ENCODE data around the gene HSF4. TPM values are rescaled to one million over a fixed set of nuclear protein-coding genes. Genes with fewer than 3 reads are reported as not detected.

Gene HSF4
- total RNA-seq, 1 experiment from 2014 or later, result 1.2 TPM

- Mint-ChIP-seq H3K9me3 (peaks cover 0 to 3% of the 10 kb centered on the region in 2 experiments; a peak in 1 of 5 replicates), H3K4me3 (peak within 1 kb of the TSS; percentile 62 to 87), H3K27ac (peak within 1 kb of the TSS in 1 of 3 experiments; percentile 52; a peak in 1 of 7 replicates), H3K4me1 (peaks cover 36 to 54% of the 10 kb centered on the region in 2 experiments), H3K27me3 (ENCODE audit: low read depth) (peaks cover 88% of the 10 kb centered on the region), H3K36me3 (ENCODE audit: insufficient read depth in 1 of 3, low read depth in 3 of 3) (peaks cover 0 to 2% (median 0%) of the 10 kb centered on the region in 3 experiments; a peak in 1 of 7 replicates)
- TF ChIP-seq, protein P1, sequence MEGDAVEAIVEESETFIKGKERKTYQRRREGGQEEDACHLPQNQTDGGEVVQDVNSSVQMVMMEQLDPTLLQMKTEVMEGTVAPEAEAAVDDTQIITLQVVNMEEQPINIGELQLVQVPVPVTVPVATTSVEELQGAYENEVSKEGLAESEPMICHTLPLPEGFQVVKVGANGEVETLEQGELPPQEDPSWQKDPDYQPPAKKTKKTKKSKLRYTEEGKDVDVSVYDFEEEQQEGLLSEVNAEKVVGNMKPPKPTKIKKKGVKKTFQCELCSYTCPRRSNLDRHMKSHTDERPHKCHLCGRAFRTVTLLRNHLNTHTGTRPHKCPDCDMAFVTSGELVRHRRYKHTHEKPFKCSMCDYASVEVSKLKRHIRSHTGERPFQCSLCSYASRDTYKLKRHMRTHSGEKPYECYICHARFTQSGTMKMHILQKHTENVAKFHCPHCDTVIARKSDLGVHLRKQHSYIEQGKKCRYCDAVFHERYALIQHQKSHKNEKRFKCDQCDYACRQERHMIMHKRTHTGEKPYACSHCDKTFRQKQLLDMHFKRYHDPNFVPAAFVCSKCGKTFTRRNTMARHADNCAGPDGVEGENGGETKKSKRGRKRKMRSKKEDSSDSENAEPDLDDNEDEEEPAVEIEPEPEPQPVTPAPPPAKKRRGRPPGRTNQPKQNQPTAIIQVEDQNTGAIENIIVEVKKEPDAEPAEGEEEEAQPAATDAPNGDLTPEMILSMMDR (conservative IDR thresholded peaks at IDR 0.05), result no peak
- Histone ChIP-seq H3T11ph (ENCODE audit: low read length) (no peak within 1 kb of the TSS), H3K23ac (ENCODE audit: insufficient read length, low read depth, low read length) (no peak within 1 kb of the TSS), H3K27ac (ENCODE audit: insufficient read length, low read depth, low read length) (no peak within 1 kb of the TSS), H3K27me3 (ENCODE audit: insufficient read depth, low read length) (peaks cover 67% of the 10 kb centered on the region), H2BK120ac (ENCODE audit: low read depth, low read length, poor library complexity, severe bottlenecking) (no peak within 1 kb of the TSS), H2BK12ac (ENCODE audit: insufficient read length, low read depth, low read length) (no peak within 1 kb of the TSS), H3K79me2 (ENCODE audit: insufficient read depth, low read length) (no peaks in the 10 kb centered on the region), H3K9ac (ENCODE audit: extremely low read depth, insufficient read length, low read length) (no peak within 1 kb of the TSS), H3K23me2 (ENCODE audit: insufficient read length, low read depth, low read length, poor library complexity, severe bottlenecking) (peaks cover 16% of the 10 kb centered on the region), H4K8ac (replicated peaks; ENCODE audit: insufficient read length, low read depth, low read length) (no peak within 1 kb of the TSS), H4K5ac (ENCODE audit: insufficient read length, low read depth, low read length) (no peak within 1 kb of the TSS), H2BK20ac (ENCODE audit: low read depth, low read length, poor library complexity, severe bottlenecking) (no peak within 1 kb of the TSS), H4K20me1 (ENCODE audit: control insufficient read depth, insufficient read depth, insufficient read length) (no peaks in the 10 kb centered on the region), H3K56ac (ENCODE audit: insufficient read length, low read depth, low read length) (no peak within 1 kb of the TSS), H3K4me2 (ENCODE audit: insufficient read depth, insufficient read length, low read length) (peak within 1 kb of the TSS; percentile 60), H4K91ac (ENCODE audit: insufficient read length, low read depth, low read length) (no peak within 1 kb of the TSS), H3K4me1 (ENCODE audit: insufficient read depth, low read length) (peaks cover 5% of the 10 kb centered on the region; the same call in 1 of the 2 replicates), H2BK15ac (ENCODE audit: low read depth, low read length) (no peak within 1 kb of the TSS), H3K4ac (ENCODE audit: low read depth, low read length) (no peak within 1 kb of the TSS), H2AK5ac (ENCODE audit: insufficient read length, low read length) (no peak within 1 kb of the TSS), H2AFZ (ENCODE audit: low read length) (no peak within 1 kb of the TSS), H3K9me3 (ENCODE audit: control insufficient read depth, low read depth, low read length) (no peaks in the 10 kb centered on the region), H2BK5ac (ENCODE audit: insufficient read length, low read length) (no peak within 1 kb of the TSS), H3K79me1 (ENCODE audit: insufficient read depth, low read depth, low read length, poor library complexity, severe bottlenecking) (no peaks in the 10 kb centered on the region), H3K18ac (ENCODE audit: insufficient read length, low read depth, low read length) (no peak within 1 kb of the TSS), H3K14ac (ENCODE audit: insufficient read depth, low read length) (no peak within 1 kb of the TSS)
- peak; percentile 93 for DNase-seq
- WGBS (ENCODE audit: extremely low coverage, insufficient read length, low lambda C conversion rate), result no CpG with 5 or more reads among the region's 50 CpGs
Measured at GRCh38 chr16:67170168-67170948, 5.8 kb downstream of the HSF4 start, which contains the start of gene NOL3. Gene NOL3 (plus strand): TSS chr16:67170538.

All from H9 (cell line).